Fibroblast of skin of back (primary cell): ENCODE results near the gene DBR1.
"Not testable (repeated sequence)": the region's sequence is repeated elsewhere in the genome, so short reads cannot be mapped to it uniquely, and the experiment has no call there.

Source experiments
- DNase-seq: peaks from one replicate; pipeline ENCODE4 v3.0.0-alpha.2; 2013

DBR1 gene

GRCh38 chr3:138186221-138186620 lies 11.5 kb upstream of the DBR1 start:
- DNase-seq = no peak

- no peak for DNase-seq
Measured at GRCh38 chr3:138184994-138185393, 10.3 kb upstream of the DBR1 start.

GRCh38 chr3:138180375-138181029 lies 5.8 kb upstream of the DBR1 start:
- peak; percentile 34 for DNase-seq

GRCh38 chr3:138173769-138174420 lies 826 bp downstream of the DBR1 start:
- DNase-seq = peak; percentile 2

- no peak for DNase-seq
Measured at GRCh38 chr3:138172625-138173024, 2.1 kb downstream of the DBR1 start.

GRCh38 chr3:138165061-138165460 lies 9.7 kb downstream of the DBR1 start:
- DNase-seq = no peak

GRCh38 chr3:138157743-138158142 lies 17.0 kb downstream of the DBR1 start:
- DNase-seq = no peak

- DNase-seq = no peak
Measured at GRCh38 chr3:138154534-138154933, 20.2 kb downstream of the DBR1 start.

GRCh38 chr3:138148503-138148902 lies 26.2 kb downstream of the DBR1 start:
- DNase-seq = no peak

GRCh38 chr3:138142181-138142580 lies 32.5 kb downstream of the DBR1 start:
- DNase-seq = not testable (repeated sequence)

- DNase-seq = no peak
Measured at GRCh38 chr3:138140940-138141339, 33.8 kb downstream of the DBR1 start.

- DNase-seq = no peak
Measured at GRCh38 chr3:138139691-138140090, 35.0 kb downstream of the DBR1 start.

- DNase-seq = no peak
Measured at GRCh38 chr3:138137861-138138260, 36.9 kb downstream of the DBR1 start.

- no peak for DNase-seq
Measured at GRCh38 chr3:138136201-138136600, 38.5 kb downstream of the DBR1 start.

GRCh38 chr3:138135833-138136194 lies 38.9 kb downstream of the DBR1 start:
- no peak for DNase-seq

- no peak for DNase-seq
Measured at GRCh38 chr3:138135146-138135832, 39.4 kb downstream of the DBR1 start.

GRCh38 chr3:138132239-138132638 lies 42.5 kb downstream of the DBR1 start, which contains the start of gene A4GNT:
Gene A4GNT (minus strand): TSS chr3:138132390. CDS start chr3:138131256, 1,134 bp downstream.
- DNase-seq = no peak

GRCh38 chr3:138127636-138128365 lies 46.9 kb downstream of the DBR1 start:
- no peak for DNase-seq

- peak; percentile 38 for DNase-seq
Measured at GRCh38 chr3:138125548-138126221, 49.0 kb downstream of the DBR1 start.

GRCh38 chr3:138124706-138125355 lies 49.9 kb downstream of the DBR1 start:
- DNase-seq = peak; percentile 61

- DNase-seq = no peak
Measured at GRCh38 chr3:138124188-138124587, 50.5 kb downstream of the DBR1 start.

- no peak for DNase-seq
Measured at GRCh38 chr3:138119423-138119766, 55.3 kb downstream of the DBR1 start.
